Adrenal gland (tissue), 12 donors: ENCODE results near the gene EYA3. TPM values are rescaled to one million over a fixed set of nuclear protein-coding genes. Genes with fewer than 3 reads are reported as not detected.

ENCODE experiments used
- DNase-seq, 7 donors: peaks; one replicate each; pipeline ENCODE4 v3.0.0-alpha.2; 2019 to 2020
- H3K27ac ChIP-seq, 5 donors: fragments of 200-600 bp; sonication (generic) in 4 of 5; 1 replicate in 3 of 5; 2 replicates in 2 of 5; pipeline versions ENCODE4 v1.5.1 to v1.8.0; 2016 to 2020; ENCODE audit warnings: mild to moderate bottlenecking in 1 of 5
- H3K27me3 ChIP-seq: fragments of 200-600 bp; 2 replicates; pipeline ENCODE4 v1.8.0; 2021
- H3K36me3 ChIP-seq, 2 donors: fragments of 200-600 bp; replicated peaks in 1 of 2; 1 replicate in 1 of 2; 2 replicates in 1 of 2; pipeline versions ENCODE4 v1.5.1 to v1.8.0; 2018 to 2022
- H3K4me1 ChIP-seq, 2 donors: fragments of 200-600 bp; replicated peaks in 1 of 2; 1 replicate in 1 of 2; 2 replicates in 1 of 2; pipeline versions ENCODE4 v1.5.1 to v1.8.0; 2018 to 2021
- H3K4me3 ChIP-seq, 4 donors: fragments of 200-600 bp; sonication (generic) in 3 of 4; one replicate each; pipeline ENCODE4 v1.5.1; 2016 to 2018
- H3K9me3 ChIP-seq, 3 donors: fragments of 200-600 bp; sonication (generic) in 1 of 3; replicated peaks in 1 of 3; 1 replicate in 2 of 3; 2 replicates in 1 of 3; pipeline versions ENCODE4 v1.5.1 to v1.8.0; 2016 to 2021
- CTCF ChIP-seq, 6 experiments: fragments of 450-650 bp in 4 of 6; fragments of 200-600 bp in 2 of 6; sonication (generic) in 1 of 6; IDR thresholded peaks; 1 replicate in 5 of 6; 2 replicates in 1 of 6; pipeline versions ENCODE4 v1.5.1 to v1.8.0; 2016 to 2021; ENCODE audit warnings: antibody characterized with exemption in 6 of 6, mild to moderate bottlenecking in 2 of 6, moderate library complexity in 1 of 6
- POLR2A ChIP-seq, 2 donors: fragments of 450-650 bp; IDR thresholded peaks; one replicate each; pipeline ENCODE4 v1.6.1; 2017; ENCODE audit warnings: antibody characterized with exemption in 2 of 2, mild to moderate bottlenecking in 2 of 2, moderate library complexity in 1 of 2
- WGBS, 4 donors: extraction: QIAGEN DNeasy Blood & Tissue Kit in 2 of 4; methylation state at CpG; one replicate each; pipeline versions ENCODE4 v1.1.5 to v1.1.7; 2013 to 2017; 5-methylcytosine and 5-hydroxymethylcytosine counted together
- intact Hi-C, 2 donors: fragments of 100-400 bp; cut with DNase I; formaldehyde crosslinking; loops; one replicate each; pipeline versions ENCODE4 v1.14.1 to v1.15.0; 2022 to 2023
- polyA plus RNA-seq, 3 donors: library from polyadenylated mRNA; stranded (reverse); fragments of 200-250 nt in 2 of 3; fragments of 350-450 nt in 1 of 3; fragmentation: Illumina TruSeq in 1 of 3; extraction: RNeasy Lipid Tissue Mini Kit (QIAGEN cat#74804) in 1 of 3; gene quantifications; one replicate each; pipeline ENCODE4 v1.2.3, GENCODE V29; 2013 to 2014
- small RNA-seq, 2 donors: library from RNA; depleted of rRNA; stranded (forward); fragments of <200 nt; gene quantifications; one replicate each; pipeline ENCODE3, GENCODE V24; 2016
- total RNA-seq, 9 donors: library from RNA; depleted of rRNA in 4 of 9; stranded (reverse); fragments of >200 nt in 4 of 9; fragments of 120-200 nt in 1 of 9; fragmentation: NEBNext Ultra II Directional in 1 of 9; extraction: Animal tissue kit (Norgen Biotek cat#: 25700) in 1 of 9; gene quantifications; one replicate each; pipeline versions ENCODE4 v1.1.0 to v1.2.4, GENCODE V29; 2013 to 2023
- donor health status: healthy with polysubstance abuse.
- donor health status: Bipolar disorder and iron deficiency.
- donor health status: DM: yes; HTN: yes; CAD: no.
- donor health status: DM: no; HTN: no; CAD: no.
- donor health status: DM: no; HTN: no; CAD: no.
- donor health status: DM: yes; HTN: yes; CAD: no.

EYA3 gene
- total and polyA plus RNA-seq, 12 donors, result 4.3 to 28.9 (median 14.3) TPM

- no peak for DNase-seq
- Histone ChIP-seq H3K9me3 (no peaks in the 10 kb centered on the region), H3K27ac (no peak overlapping the region), H3K27me3 (peaks cover 4% of the 10 kb centered on the region), H3K4me1 (no peaks in the 10 kb centered on the region), H3K4me3 (no peak overlapping the region), H3K36me3 (no peaks in the 10 kb centered on the region)
- WGBS, 4 donors, result 67 to 82% (median 76%) methylated on average over 4 of the region's 4 CpGs
- no peak for TF ChIP-seq POLR2A (IDR thresholded peaks at IDR 0.05)
- intact Hi-C loops, result no loop called here
Observed at GRCh38 chr1:27931759-27932158, 156.7 kb downstream of the EYA3 start.

GRCh38 chr1:27931184-27931583, 157.2 kb downstream of the EYA3 start:
- peaks cover 4% of the 10 kb centered on the region for H3K27me3 ChIP-seq
- H3K4me3 ChIP-seq, result no peak overlapping the region
- intact Hi-C loops, result no loop called here
- 72 to 80% (median 76%) methylated on average over 6 of the region's 6 CpGs for WGBS, 4 donors
- no peaks in the 10 kb centered on the region for H3K9me3 ChIP-seq
- no peaks in the 10 kb centered on the region for H3K4me1 ChIP-seq
- no peak overlapping the region for H3K27ac ChIP-seq
- no peak for DNase-seq
- H3K36me3 ChIP-seq, result no peaks in the 10 kb centered on the region
- TF ChIP-seq POLR2A (IDR thresholded peaks at IDR 0.05) (no peak), CTCF (IDR thresholded peaks at IDR 0.05) (no peak)

GRCh38 chr1:27928216-27928954, 160.0 kb downstream of the EYA3 start:
- intact Hi-C loops, result no loop called here
- 66 to 72% (median 69%) methylated on average over 5 of the region's 5 CpGs for WGBS, 4 donors
- Histone ChIP-seq H3K4me1 (no peaks in the 10 kb centered on the region), H3K27me3 (no peaks in the 10 kb centered on the region), H3K9me3 (no peaks in the 10 kb centered on the region), H3K27ac (no peak overlapping the region), H3K4me3 (no peak overlapping the region), H3K36me3 (no peaks in the 10 kb centered on the region)
- TF ChIP-seq POLR2A (IDR thresholded peaks at IDR 0.05), result no peak
- DNase-seq, result no peak

- intact Hi-C loops, result no loop called here
- H3K36me3 ChIP-seq, result no peaks in the 10 kb centered on the region
- H3K27ac ChIP-seq, result no peak overlapping the region
- no peak overlapping the region for H3K4me3 ChIP-seq
- 75 to 85% (median 79%) methylated on average over 3 of the region's 3 CpGs for whole genome bisulfite sequencing, 4 donors
- no peaks in the 10 kb centered on the region for H3K27me3 ChIP-seq
- DNase-seq, result no peak
- TF ChIP-seq CTCF (IDR thresholded peaks at IDR 0.05), result no peak
- TF ChIP-seq POLR2A (IDR thresholded peaks at IDR 0.05), result no peak
- no peaks in the 10 kb centered on the region for H3K9me3 ChIP-seq
- no peaks in the 10 kb centered on the region for H3K4me1 ChIP-seq
Observed at GRCh38 chr1:27922272-27922671, 166.1 kb downstream of the EYA3 start.

Small RNA genes lying within 50 kb of the gene (small RNA-seq; reads per million reads assigned to genes)
- 0 reads per million in 2 donors for gene RN7SL559P

Other genes with a start within 250 kb of the EYA3 start
- gene THEMIS2, start 216.1 kb downstream of the EYA3 start, total RNA-seq, result 10 to 100 TPM in 7 of 9 donors, 1 to 10 TPM in 2; 1.9 to 58.0 (median 22.0) TPM
- gene THEMIS2, start 216.1 kb downstream of the EYA3 start, polyA plus RNA-seq, result 10 to 100 TPM in 2 of 3 donors, 1 to 10 TPM in 1; 8.6 to 27.1 (median 13.9) TPM
- 10 to 100 TPM; 16.8 to 50.2 (median 35.6) TPM for gene RPA2, start 174.0 kb downstream of the EYA3 start, total RNA-seq
- 10 to 100 TPM; 15.6 to 36.4 (median 20.2) TPM for gene RPA2, start 174.0 kb downstream of the EYA3 start, polyA plus RNA-seq
- not detected for gene SMPDL3B, start 153.6 kb downstream of the EYA3 start, total RNA-seq
- gene SMPDL3B, start 153.6 kb downstream of the EYA3 start, polyA plus RNA-seq, result under 1 TPM in 1 of 3 donors, not detected in 2; 0.26 TPM
- 10 to 100 TPM in 2 of 9 donors, 1 to 10 TPM in 7; 2.6 to 10.7 (median 5.6) TPM for gene XKR8, start 128.6 kb downstream of the EYA3 start, total RNA-seq
- 1 to 10 TPM; 2.7 to 8.0 (median 5.3) TPM for gene XKR8, start 128.6 kb downstream of the EYA3 start, polyA plus RNA-seq
- 10 to 100 TPM in 2 of 9 donors, 1 to 10 TPM in 6, under 1 TPM in 1; 0.72 to 11.7 (median 7.4) TPM for gene PTAFR, start 88.1 kb upstream of the EYA3 start, total RNA-seq
- gene PTAFR, start 88.1 kb upstream of the EYA3 start, polyA plus RNA-seq, result 1 to 10 TPM; 1.1 to 2.6 (median 1.7) TPM
- 100 to 1,000 TPM in 1 of 9 donors, 10 to 100 TPM in 8; 45.7 to 124 (median 67.7) TPM for gene DNAJC8, start 144.4 kb upstream of the EYA3 start, total RNA-seq
- gene DNAJC8, start 144.4 kb upstream of the EYA3 start, polyA plus RNA-seq, result 100 to 1,000 TPM in 1 of 3 donors, 10 to 100 TPM in 2; 47.7 to 150 (median 49.6) TPM
- gene ATP5IF1, start 147.5 kb upstream of the EYA3 start, total RNA-seq, result 100 to 1,000 TPM; 111 to 372 (median 176) TPM
- gene ATP5IF1, start 147.5 kb upstream of the EYA3 start, polyA plus RNA-seq, result 100 to 1,000 TPM; 160 to 967 (median 765) TPM
- 10 to 100 TPM in 6 of 9 donors, 1 to 10 TPM in 3; 8.0 to 19.1 (median 11.2) TPM for gene SESN2, start 170.9 kb upstream of the EYA3 start, total RNA-seq
- gene SESN2, start 170.9 kb upstream of the EYA3 start, polyA plus RNA-seq, result 1 to 10 TPM; 2.9 to 5.6 (median 3.2) TPM
- 10 to 100 TPM in 8 of 9 donors, 1 to 10 TPM in 1; 9.3 to 26.3 (median 16.4) TPM for gene MED18, start 240.4 kb upstream of the EYA3 start, total RNA-seq
- gene MED18, start 240.4 kb upstream of the EYA3 start, polyA plus RNA-seq, result 10 to 100 TPM; 16.7 to 27.2 (median 18.1) TPM